Measurements from ENCODE around the gene HP. TPM values are rescaled to one million over a fixed set of nuclear protein-coding genes. Genes with fewer than 3 reads are reported as not detected.

HP gene
- total and polyA plus RNA-seq, 2 of the 4 experiments (the other 2 are of a cell fraction): not detected

DNA sequence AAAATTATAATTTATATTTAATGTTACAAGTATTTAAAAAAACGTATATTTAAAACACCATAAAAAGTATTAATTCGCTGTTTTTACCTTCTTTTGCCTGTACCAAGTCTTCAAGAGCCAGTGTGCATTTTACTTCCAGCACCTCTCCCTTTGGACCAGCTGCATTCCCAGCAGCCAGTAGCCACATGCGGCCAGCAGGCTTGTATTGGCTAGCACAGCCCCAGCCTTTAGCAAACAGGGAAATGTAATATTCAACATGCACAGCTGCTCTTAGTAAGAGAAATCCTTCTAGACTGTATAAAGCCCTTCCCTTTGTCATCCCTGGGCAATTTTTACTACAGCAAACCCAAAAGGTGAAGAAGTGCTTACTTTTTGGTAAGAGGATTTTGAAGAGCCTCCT lies 39.2 kb upstream of the HP start:
- H3K9me3 ChIP-seq (ENCODE audit: control insufficient read depth, insufficient read depth, low read length): no peaks in the 10 kb centered on the region
- dilution Hi-C loops (cut with HindIII; ENCODE audit: low sequenced_read_pairs, unreplicated experiment) (no loop called here), intact Hi-C loops (cut with micrococcal nuclease) (no loop called here), in situ Hi-C loops (cut with MboI; ENCODE audit: low sequenced_read_pairs) (no loop called here)
- H3K79me1 ChIP-seq (ENCODE audit: low read depth in 1 of 2, low read length in 2 of 2): no peaks in the 10 kb centered on the region; a peak in 1 of 4 replicates
- H3K23ac ChIP-seq (ENCODE audit: low read depth, low read length): no peak overlapping the region
- no peak overlapping the region for H3K9ac ChIP-seq (ENCODE audit: low read depth, low read length)
- TF ChIP-seq MAFK (IDR thresholded peaks at IDR 0.05; ENCODE audit: low read depth, low read length) (no peak), USF2 (IDR thresholded peaks at IDR 0.05; ENCODE audit: low read depth, low read length) (no peak), CHD1 (IDR thresholded peaks at IDR 0.05; ENCODE audit: low read depth, low read length) (no peak)
- DNase-seq (no peak), ATAC-seq (ENCODE audit: low read depth) (no peak)
- no peak overlapping the region for H2AFZ ChIP-seq (replicated peaks; ENCODE audit: low read length, poor library complexity)
- no peak overlapping the region for H3K4me2 ChIP-seq (ENCODE audit: low read depth, low read length)
- H4K20me1 ChIP-seq (ENCODE audit: insufficient read depth, low read length): no peaks in the 10 kb centered on the region
- no peaks in the 10 kb centered on the region for H3K27me3 ChIP-seq (ENCODE audit: control insufficient read depth, insufficient read depth, low read length)
- POLR2A ChIA-PET (ENCODE audit: unreplicated experiment): no interaction called here
- H3K9me1 ChIP-seq (ENCODE audit: insufficient read depth, low read length): no peaks in the 10 kb centered on the region
- CTCF ChIA-PET: no interaction called here
- H4K8ac ChIP-seq (ENCODE audit: low read depth in 2 of 2, low read length in 2 of 2): no peak overlapping the region
- H3K36me3 ChIP-seq (ENCODE audit: control insufficient read depth, insufficient read depth, low read length): peaks cover 5% of the 10 kb centered on the region
- no peak overlapping the region for H2BK20ac ChIP-seq (ENCODE audit: low read depth, low read length)
- H2AK5ac ChIP-seq (ENCODE audit: low read depth, low read length): no peak overlapping the region
- H2BK5ac ChIP-seq (ENCODE audit: low read depth, low read length, poor library complexity, severe bottlenecking): no peak overlapping the region
- no peak overlapping the region for H2AK9ac ChIP-seq (replicated peaks; ENCODE audit: low read depth, low read length, poor library complexity)
- no peak overlapping the region for H2BK120ac ChIP-seq (ENCODE audit: low read depth, low read length)
- no peak overlapping the region for H3K18ac ChIP-seq (ENCODE audit: low read depth, low read length)
- no peak overlapping the region for H3K56ac ChIP-seq (ENCODE audit: extremely low read depth, insufficient read depth, low read length)
- no peak overlapping the region for H4K91ac ChIP-seq (ENCODE audit: insufficient read depth, low read depth, low read length)
- no peak overlapping the region for H3K4me3 ChIP-seq (ENCODE audit: insufficient read depth, low read depth, low read length)
- WGBS, 2 experiments (ENCODE audit: extremely low coverage in 2 of 2, insufficient read length in 1 of 2): no CpG with 5 or more reads among the region's 3 CpGs
- H2BK15ac ChIP-seq (ENCODE audit: low read depth, low read length): no peak overlapping the region
- H4K5ac ChIP-seq (ENCODE audit: low read depth, low read length): no peak overlapping the region
- H3K27ac ChIP-seq (ENCODE audit: insufficient read depth, low read length): no peak overlapping the region
- no peak overlapping the region for H3K14ac ChIP-seq (replicated peaks; ENCODE audit: low read depth, low read length)
- no peak overlapping the region for H3K4ac ChIP-seq (ENCODE audit: low read depth, low read length)
- H3K4me1 ChIP-seq (ENCODE audit: control insufficient read depth, insufficient read depth, low read length): no peaks in the 10 kb centered on the region
- BruUV-seq (replicated peaks): no TSS peak

Measured in IMR-90 (cell line).